Activated CD4-positive, alpha-beta T cell treated with anti-CD3 and anti-CD28 coated beads for 1 hour (primary cell): ENCODE data around the gene PREX1.

Source experiments
- DNase-seq: peaks from one replicate; pipeline ENCODE4 v3.0.0-alpha.2; 2020

PREX1 gene

GRCh38 chr20:48711696-48712464 is 115.9 kb downstream of the PREX1 start:
- DNase-seq: no peak

DNA sequence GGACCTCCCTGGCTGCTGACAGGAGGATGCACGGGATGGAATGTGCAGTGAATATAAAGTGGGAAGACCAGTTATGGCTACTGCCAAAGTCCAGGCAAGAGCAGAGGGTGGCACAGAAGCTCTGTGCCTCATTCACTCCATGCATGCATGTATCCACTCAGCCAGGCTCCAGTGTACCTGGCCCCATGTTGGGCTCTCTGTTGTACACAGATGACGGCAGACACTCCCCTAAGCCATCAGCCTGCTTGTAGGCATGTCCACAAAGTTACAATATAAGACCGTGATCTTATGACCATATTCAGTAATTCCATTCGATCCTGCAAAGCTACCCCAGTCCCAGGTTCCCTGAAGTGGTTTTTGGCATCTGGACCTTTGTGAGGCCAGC is 116.8 kb downstream of the PREX1 start:
- DNase-seq: no peak

- DNase-seq: no peak
These were observed 117.3 kb downstream of the PREX1 start for GRCh38 chr20:48710341-48711043.

GRCh38 chr20:48709744-48710143 is 118.1 kb downstream of the PREX1 start:
- no peak for DNase-seq

GRCh38 chr20:48709058-48709691 is 118.6 kb downstream of the PREX1 start:
- no peak for DNase-seq

GRCh38 chr20:48708630-48709029 is 119.2 kb downstream of the PREX1 start:
- DNase-seq: no peak

GRCh38 chr20:48708116-48708515 is 119.7 kb downstream of the PREX1 start:
- DNase-seq: no peak

- DNase-seq: no peak
These were observed 121.0 kb downstream of the PREX1 start for GRCh38 chr20:48706710-48707365.

- no peak for DNase-seq
These were observed 121.6 kb downstream of the PREX1 start for GRCh38 chr20:48706116-48706656.

DNA sequence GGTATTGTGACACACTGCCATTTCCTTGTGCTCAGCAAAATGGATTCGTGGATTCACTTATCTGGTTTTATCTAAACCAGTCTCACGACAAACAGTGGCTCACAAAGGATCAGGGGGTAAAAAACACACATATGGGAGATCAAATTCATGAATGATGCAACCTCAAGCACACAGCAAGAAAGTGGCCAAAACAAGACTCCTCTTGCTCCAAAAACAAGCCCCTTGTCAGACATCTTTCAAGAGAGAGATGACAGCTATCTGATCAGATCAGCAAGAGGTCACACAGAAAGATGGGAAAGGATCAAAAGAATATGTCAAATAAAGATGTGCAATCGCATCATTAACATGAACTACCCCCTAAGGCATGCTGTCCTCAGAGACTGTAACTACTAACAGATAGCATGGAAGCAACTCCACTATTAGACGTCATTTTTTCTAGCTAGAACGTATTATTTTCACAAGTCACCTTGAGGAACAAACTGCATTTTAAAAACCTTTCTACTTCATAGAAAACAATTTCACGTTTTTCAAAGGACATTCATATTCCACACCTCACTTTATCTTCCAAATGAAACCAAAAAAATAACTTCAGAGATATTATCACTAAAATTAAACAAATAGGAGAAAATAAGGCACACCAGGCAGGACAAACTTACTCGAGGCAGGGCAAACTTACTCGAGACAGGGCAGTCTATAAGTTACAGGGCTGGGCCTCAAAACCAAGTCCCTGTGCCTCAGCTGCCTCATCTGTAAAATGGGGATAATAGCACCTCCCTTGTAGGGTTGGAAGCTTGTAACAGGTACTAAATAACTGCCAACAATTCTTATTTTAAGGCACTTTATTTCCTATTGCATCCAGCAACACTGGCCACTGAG is 122.3 kb downstream of the PREX1 start:
- DNase-seq: no peak

DNA sequence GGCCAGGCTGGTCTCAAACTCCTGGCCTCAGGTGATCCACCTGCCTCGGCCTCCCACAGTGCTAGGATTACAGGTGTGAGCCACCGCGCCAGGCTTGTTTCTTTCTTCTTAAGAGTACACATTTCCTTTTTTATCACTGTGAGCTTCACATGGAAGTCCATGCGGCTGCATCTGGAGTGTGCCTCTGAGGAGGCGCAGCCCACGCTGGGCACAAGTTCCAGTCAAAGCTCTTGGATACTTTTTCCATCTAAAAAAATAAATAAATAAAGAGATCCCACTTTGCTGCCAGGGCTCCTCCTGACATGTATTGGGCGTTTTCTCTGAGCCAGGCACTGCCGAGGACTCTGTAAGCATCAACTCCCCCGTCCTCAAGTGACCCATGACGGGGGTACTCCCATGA is 123.0 kb downstream of the PREX1 start:
- DNase-seq: no peak

GRCh38 chr20:48703511-48704219 is 124.1 kb downstream of the PREX1 start:
- no peak for DNase-seq

DNA sequence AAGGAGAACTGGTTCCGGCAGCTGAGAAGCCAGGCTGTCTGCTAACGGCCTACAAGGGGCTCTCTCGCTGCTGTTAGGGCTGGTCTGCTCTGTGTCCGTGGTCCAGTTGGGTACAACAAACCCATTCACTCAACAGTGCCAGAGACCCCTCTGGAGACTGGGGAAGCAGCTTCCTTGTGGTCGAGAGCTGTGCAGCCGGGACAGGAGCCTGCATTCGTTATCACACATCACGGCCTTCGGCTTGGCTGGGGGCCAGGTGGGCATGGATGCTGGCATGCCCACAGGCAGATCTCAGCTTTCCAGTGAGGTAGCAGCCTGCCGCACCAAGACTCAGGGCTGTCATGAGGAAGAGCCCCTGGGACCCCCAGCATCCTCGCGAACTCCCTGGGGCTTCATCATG is 124.7 kb downstream of the PREX1 start:
- DNase-seq: no peak

- no peak for DNase-seq
These were observed 125.3 kb downstream of the PREX1 start for GRCh38 chr20:48702455-48702913.

GRCh38 chr20:48701702-48702101 is 126.1 kb downstream of the PREX1 start:
- no peak for DNase-seq

GRCh38 chr20:48698507-48699267 is 129.1 kb downstream of the PREX1 start:
- no peak for DNase-seq

- DNase-seq: no peak
These were observed 129.8 kb downstream of the PREX1 start for GRCh38 chr20:48697845-48698491.

DNA sequence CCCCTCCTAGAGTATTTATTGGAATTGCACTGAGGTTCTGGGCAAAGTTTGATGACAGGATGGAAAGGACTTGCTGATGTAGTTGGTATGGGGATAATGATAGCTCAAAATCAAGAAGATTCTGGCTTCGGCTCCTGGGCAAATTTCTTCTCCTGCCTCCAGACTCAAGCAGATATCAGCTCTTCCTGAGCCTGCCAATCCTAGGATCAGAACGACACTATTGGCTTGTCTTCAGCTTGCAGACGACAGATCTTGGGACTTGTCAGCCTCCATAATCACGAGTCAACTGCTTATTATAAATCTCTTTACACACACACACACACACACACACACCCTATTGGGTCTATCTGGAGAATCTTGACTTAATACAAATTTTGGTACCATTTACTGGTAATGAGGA is 131.1 kb downstream of the PREX1 start:
- DNase-seq: no peak

GRCh38 chr20:48695738-48696137 is 132.1 kb downstream of the PREX1 start:
- DNase-seq: no peak

DNA sequence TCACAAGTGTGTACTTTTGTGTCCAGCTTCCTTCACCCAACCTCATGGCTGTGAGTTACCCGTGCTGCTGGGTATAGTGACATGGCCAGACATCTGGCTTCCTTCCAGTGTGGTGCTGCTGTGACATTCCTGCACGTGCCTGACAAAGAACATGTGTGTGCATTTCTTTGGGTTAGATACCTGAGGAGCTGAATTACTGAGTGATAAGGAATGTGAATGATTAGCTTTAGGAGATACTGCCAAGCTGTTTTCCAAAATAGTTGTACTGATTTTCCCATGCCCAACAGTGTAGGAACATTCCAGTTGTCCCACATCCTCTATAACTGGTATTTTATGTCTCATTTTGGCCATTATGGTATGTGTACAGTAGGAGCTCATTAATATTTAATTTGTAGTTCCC is 132.5 kb downstream of the PREX1 start:
- DNase-seq: no peak
